B cell (primary cell): ENCODE data around the gene TMEM131L.

Experiments
- EZH2 ChIP-seq: IDR thresholded peaks from 2 replicates; pipeline ENCODE4 v1.6.1; 2012; ENCODE audit warnings: borderline replicate concordance, low read depth, mild to moderate bottlenecking, moderate library complexity, low read length; ENCODE audit not compliant: insufficient read depth, poor library complexity, severe bottlenecking
- TF ChIP-seq, protein P1 (sequence below): fragments of 200-600 bp; IDR thresholded peaks from one replicate; pipeline ENCODE4 v1.8.0; 2022; ENCODE audit warnings: antibody characterized with exemption, mild to moderate bottlenecking

DNA sequence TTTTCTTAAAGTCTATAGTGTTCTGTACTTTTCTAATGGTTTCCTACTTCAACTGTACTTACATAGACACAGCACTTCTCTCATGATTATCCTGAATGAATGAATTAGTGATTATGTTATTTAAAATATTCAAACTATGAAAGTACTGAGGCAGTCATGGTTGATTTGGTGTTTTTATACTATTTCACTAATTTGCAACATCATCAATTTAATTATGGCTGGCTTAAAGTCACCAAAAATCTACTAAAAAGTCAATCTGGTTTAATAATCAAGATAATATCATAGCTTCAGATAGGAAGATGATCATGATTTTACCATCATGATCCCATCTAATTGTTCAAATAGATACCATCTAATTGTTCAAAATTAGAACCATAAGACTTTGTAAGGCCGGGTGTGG lies 16.8 kb upstream of the TMEM131L start:
- TF ChIP-seq, protein P1, sequence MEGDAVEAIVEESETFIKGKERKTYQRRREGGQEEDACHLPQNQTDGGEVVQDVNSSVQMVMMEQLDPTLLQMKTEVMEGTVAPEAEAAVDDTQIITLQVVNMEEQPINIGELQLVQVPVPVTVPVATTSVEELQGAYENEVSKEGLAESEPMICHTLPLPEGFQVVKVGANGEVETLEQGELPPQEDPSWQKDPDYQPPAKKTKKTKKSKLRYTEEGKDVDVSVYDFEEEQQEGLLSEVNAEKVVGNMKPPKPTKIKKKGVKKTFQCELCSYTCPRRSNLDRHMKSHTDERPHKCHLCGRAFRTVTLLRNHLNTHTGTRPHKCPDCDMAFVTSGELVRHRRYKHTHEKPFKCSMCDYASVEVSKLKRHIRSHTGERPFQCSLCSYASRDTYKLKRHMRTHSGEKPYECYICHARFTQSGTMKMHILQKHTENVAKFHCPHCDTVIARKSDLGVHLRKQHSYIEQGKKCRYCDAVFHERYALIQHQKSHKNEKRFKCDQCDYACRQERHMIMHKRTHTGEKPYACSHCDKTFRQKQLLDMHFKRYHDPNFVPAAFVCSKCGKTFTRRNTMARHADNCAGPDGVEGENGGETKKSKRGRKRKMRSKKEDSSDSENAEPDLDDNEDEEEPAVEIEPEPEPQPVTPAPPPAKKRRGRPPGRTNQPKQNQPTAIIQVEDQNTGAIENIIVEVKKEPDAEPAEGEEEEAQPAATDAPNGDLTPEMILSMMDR: no peak
- TF ChIP-seq EZH2: no peak
